C1 segment of cervical spinal cord (tissue), 14 donors: Measurements from ENCODE around the gene FAM98A.
A peak's percentile ranks its signal among the peaks of the same experiment; 100 is the strongest.

Experiments used
- DNase-seq, 14 donors: peaks; one replicate each; lab custom pipeline; 2025; lab: John Stamatoyannopoulos, UW

Gene FAM98A

DNA sequence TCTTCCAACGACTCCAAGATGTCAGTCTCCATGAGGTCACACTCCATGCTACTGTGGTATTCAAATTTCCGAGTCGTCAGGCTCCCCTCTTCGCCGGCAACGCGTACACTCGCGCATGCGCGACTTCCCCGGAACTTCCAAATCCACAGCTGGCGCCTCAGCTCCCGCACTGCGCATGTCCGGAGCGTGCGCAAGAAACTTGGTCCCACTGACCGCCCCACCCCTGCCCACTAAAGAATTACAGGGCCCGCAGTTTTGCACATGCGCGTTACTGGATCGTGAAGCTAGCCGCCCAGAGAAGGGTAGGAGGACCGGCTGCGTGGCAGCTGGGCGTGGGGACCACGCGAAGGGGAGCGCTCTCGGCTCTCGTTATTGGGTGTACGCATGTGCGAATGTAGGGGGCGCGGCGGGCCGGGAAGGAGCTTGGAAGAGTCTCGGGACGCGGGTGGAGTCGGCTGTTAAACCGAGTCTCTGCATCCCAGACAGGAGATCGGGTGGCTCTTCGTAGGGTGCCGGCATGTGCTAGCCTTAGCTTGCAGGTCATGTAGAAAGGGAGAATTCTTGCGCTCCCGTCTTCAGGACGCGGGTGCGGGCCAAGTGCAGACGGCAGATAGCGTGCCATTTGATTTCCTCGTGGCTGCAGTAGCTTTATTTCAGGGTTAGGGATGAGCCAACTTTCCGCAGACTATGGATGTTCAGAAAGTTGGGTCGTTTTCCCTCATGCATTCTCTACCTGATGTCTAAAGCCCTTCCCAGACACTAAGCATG lies at the start of gene FAM98A:
TSS of gene FAM98A (minus strand) at position 125 of the 768 bp plus-strand sequence. CDS start at position 47, 78 bp downstream.
- DNase-seq: peak; percentile 91 to 99 (median 99)

DNA sequence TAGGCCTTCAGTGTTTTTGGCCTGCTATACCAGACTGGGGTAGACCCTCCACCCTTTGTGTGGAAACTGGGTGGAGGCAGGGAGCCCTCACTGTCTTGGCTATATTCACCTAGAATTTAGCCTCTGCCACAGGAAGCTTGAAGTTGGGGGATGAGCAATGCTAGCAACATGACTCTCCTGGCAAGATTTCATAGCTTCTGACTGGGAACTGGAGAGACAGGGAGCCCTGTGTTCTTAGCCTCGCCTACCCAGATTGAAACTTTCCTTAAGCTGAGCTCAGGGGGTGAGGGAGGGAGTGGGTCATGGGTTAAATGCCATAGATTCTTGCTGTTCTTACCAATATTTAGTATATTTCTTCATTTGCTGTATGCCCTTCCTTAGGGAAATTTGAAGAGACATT lies 46.8 kb upstream of the FAM98A start:
- no peak for DNase-seq

DNA sequence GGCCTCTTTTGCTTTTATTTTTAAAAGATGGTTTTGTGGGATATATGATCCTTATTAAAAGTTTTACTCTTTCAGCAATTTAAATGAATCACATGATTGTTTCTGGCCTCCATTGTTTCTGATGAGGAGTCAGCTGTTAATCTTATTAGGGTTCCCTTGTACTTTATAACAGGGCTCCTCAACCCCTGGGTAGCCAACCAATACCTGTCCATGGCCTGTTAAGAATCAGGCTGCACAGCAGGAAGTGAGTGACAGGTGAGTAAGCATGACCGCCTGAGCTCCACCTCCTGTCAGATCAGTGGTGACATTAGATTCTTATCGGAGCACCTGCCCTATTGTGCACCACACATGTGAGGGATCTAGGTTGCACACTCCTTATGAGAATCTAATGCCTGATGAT lies 45.1 kb upstream of the FAM98A start:
- no peak for DNase-seq

DNA sequence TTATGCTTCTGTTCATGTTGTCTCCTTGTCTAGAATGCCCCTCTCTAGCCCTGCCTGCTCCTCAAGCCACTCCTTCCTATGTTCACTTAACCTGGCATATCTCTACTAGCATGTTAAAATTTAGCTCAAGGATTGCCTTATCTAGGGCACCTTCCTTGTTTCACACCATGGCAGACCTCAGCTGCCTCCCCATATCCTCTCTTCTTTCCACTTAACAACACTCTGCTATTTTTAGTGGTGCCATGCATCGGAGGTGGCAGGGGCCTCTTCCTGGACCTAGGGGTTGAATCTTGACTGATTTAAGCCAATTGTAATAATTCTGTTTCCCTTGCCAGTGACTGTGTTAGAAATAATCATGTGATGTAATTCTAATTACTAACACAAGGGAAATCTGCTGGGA lies 36.9 kb upstream of the FAM98A start:
- no peak for DNase-seq

GRCh38 chr2:33634261-33634910 lies 35.3 kb upstream of the FAM98A start:
- DNase-seq: no peak

- DNase-seq: no peak
These were observed 34.2 kb upstream of the FAM98A start for GRCh38 chr2:33633315-33633714.

DNA sequence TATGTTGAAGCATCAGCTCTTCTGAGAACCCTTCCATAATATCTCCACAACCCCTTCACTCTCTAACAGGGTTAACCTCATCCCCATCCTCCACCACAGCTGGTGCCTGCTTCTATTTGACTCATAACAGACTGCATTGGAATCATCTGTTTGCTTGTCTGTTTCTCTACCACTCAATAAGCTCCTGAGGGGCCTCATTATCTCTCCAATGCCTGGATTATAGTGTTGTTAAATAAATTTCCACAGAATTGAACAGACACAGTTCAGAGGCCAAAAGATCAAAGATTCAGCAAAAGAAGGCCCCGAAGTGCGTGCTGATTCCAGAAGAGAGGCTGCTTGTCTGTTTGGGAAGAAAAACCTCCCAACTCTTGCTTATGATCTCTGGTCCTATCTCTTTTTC lies 33.7 kb upstream of the FAM98A start:
- DNase-seq: no peak

GRCh38 chr2:33628031-33628827 lies 29.1 kb upstream of the FAM98A start:
- peak in 1 of 14 donors; percentile 45 for DNase-seq

DNA sequence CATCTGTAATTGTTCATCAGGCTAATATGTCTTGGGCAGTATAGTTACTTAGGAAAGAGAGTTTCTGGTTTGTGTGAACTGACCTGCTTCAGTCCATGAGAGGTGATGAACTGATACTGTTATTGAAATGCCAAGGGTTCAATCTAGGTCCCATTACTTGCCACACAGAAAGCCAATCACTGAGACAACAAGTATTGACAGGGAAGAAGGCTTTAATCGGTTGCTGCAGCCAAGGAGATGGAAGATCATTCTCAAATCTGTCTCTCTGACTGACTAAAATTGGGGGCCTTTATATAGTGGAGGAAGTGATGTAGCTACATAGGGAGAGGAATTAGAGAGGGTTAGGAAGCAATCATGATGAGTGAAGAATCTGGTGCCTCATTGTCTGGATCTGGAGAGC lies 19.9 kb upstream of the FAM98A start:
- DNase-seq: no peak

GRCh38 chr2:33617989-33618388 lies 18.9 kb upstream of the FAM98A start:
- DNase-seq: no peak

- DNase-seq: no peak
These were observed 18.3 kb upstream of the FAM98A start for GRCh38 chr2:33617401-33617800.

- DNase-seq: no peak
These were observed 17.8 kb upstream of the FAM98A start for GRCh38 chr2:33616873-33617272.

GRCh38 chr2:33614190-33614589 lies 15.1 kb upstream of the FAM98A start:
- DNase-seq: no peak

DNA sequence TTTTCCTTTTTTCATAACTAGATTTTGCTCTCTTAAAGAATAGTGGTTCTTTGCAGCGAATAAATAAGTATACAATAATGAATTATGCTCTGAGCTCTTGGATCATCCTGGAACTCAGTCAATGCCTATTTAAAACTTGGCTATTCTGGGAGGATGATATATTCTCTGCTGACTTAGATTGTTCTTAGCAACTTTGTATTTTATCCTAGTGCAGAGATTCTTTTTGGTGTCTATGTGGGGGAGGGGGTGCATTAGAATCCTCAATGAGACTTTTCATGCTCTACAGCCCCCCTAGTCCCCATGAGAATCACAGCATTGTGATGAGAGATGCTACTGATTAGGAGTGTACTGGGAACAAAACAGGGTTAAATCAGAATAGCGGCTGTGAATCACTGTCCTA lies 8.8 kb upstream of the FAM98A start:
- DNase-seq: no peak

DNA sequence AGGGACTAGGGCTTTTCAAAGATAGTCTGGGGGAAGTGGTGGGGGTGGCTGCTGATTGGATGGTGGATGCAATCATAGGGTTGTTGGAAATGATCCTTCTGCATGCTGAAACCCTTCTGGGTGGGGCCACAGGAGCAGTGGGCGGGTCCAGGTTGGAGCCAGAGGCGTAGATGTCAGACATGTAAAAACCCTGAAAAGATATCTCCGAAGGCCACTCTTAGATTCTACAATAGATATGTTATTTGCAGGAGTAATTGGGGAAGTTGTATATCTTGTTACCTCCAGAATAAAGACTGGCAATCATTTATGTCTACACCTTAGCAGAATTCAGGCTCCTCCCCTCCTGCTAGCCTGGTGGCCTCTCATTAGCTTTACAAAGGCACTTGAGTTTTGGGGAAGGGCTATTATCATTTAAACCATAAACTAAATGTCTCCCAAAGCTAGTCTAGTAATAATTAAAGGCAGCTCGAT lies 8.2 kb upstream of the FAM98A start:
- DNase-seq: no peak

DNA sequence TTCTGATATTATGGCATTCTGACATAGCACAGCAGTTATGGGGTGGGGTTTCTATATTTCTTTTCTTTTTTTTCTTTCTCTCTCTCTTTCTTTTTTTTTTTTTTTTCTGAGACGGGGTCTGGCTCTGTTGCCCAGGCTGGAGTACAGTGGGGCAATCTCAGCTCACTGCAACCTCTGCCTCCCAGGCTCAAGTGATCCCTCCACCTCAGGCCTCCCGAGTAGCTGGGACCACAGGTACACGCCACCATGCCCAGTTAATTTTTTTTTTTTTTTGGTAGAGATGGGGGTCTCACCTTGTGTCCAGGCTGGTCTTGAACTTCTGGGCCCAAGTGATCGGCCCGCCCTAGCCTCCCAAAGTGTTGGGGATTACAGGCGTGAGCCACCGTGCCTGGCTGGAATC lies 7.5 kb upstream of the FAM98A start:
- DNase-seq: no peak

- no peak for DNase-seq
These were observed 7.0 kb upstream of the FAM98A start for GRCh38 chr2:33606100-33606499.

DNA sequence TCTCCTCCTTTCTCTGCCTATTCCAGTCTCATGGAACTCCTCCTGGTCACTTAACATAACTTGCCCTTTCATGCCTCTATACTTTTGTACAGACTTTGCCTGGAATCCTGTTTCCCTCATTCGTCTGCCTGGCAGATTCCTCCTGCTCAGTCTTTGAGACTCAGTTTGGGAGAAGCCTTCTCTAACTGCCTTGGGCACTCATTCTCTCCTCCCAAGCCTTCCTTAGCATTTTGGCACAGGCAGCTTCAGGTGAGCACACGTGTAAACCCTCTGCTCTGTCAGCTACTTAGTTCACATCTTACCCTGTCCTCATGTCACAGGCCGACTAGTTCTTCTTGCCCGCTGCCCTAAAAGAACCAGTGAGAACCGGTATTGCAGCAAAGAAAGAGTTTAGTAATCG lies 6.0 kb upstream of the FAM98A start:
- no peak for DNase-seq

DNA sequence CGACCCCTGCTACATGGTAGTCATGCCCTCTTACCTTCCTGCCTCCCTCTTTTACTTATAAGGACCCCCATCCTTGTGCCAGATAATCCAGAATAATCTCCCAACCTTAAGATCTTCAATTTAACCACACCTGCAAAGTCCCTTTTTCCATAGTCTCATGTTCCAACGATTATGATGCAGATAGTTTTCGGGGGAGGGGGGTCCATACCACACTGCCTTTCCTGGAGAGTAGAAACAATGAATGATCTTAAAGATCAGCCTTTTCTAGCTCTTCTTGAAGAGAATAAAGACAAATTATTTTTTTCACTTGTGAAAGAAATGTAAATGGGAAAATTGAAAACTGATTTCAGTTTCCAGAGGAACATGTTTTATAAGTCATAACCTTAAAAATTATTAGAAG lies 4.3 kb upstream of the FAM98A start:
- no peak for DNase-seq

- no peak for DNase-seq
These were observed 3.2 kb upstream of the FAM98A start for GRCh38 chr2:33602201-33602830.

GRCh38 chr2:33599943-33600192 lies 769 bp upstream of the FAM98A start:
- DNase-seq: no peak

DNA sequence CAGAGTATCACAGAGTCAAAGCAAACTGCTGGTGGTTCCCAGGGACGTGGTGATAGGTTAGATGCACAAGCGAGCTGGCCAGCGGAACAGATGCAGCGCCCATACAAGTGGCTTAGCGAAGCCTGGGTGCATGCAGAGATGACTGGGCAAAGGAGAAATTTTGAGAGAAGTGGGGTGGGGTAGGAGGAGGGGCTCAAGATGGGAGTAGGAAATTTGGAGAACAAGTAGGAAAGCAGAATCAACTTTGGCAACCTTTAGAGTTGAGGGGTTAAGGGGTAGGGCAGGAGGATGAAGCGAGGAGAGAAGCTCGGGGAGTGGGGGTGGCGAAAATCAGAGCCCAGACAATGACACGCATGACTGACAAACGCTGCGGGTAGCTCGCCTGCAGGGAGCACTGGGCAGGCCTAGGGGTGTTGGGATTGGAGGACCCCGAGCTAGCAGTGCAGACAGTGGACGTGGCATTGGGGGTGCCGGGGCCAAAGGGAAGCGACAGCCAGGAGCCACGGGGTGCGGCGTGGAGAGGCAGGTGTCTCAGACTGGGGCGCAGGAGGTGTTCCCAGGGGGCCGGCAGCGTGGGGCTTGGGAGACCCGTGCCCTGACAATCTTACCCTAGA lies 431 bp downstream of the FAM98A start:
- DNase-seq: peak in 4 of 14 donors; percentile 45 to 66 (median 64)
